H9 (cell line): ENCODE results near the gene MRPL44. TPM values are rescaled to one million over a fixed set of nuclear protein-coding genes. Genes with fewer than 3 reads are reported as not detected.

Experiments used
- DNase-seq: peaks from one replicate; pipeline ENCODE4 v3.0.0-alpha.2; 2017
- H2AFZ ChIP-seq: one replicate; pipeline ENCODE4 v1.6.1; 2013; ENCODE audit warnings: mild to moderate bottlenecking, low read length, control low read depth, moderate library complexity
- H2AK5ac ChIP-seq: 2 replicates; pipeline ENCODE4 v1.6.1; 2013; ENCODE audit warnings: low read length, control low read depth, mixed read lengths; ENCODE audit not compliant: insufficient read length
- H2BK120ac ChIP-seq: one replicate; pipeline ENCODE4 v1.6.1; 2013; ENCODE audit warnings: low read depth, mild to moderate bottlenecking, low read length, control low read depth, inconsistent platforms; ENCODE audit not compliant: poor library complexity, severe bottlenecking
- H2BK12ac ChIP-seq: 2 replicates; pipeline ENCODE4 v1.6.1; 2013; ENCODE audit warnings: low read length, control low read depth, mixed read lengths, low read depth; ENCODE audit not compliant: insufficient read length
- H2BK15ac ChIP-seq: 2 replicates; pipeline ENCODE4 v1.6.1; 2013; ENCODE audit warnings: low read depth, low read length, control low read depth
- H2BK20ac ChIP-seq: one replicate; pipeline ENCODE4 v1.6.1; 2013; ENCODE audit warnings: low read depth, mild to moderate bottlenecking, low read length, control low read depth, inconsistent platforms; ENCODE audit not compliant: poor library complexity, severe bottlenecking
- H2BK5ac ChIP-seq: 2 replicates; pipeline ENCODE4 v1.6.1; 2013; ENCODE audit warnings: low read length, control low read depth, mixed read lengths; ENCODE audit not compliant: insufficient read length
- H3K14ac ChIP-seq: 2 replicates; pipeline ENCODE4 v1.6.1; 2013; ENCODE audit warnings: low read length, control low read depth; ENCODE audit not compliant: insufficient read depth
- H3K18ac ChIP-seq: 2 replicates; pipeline ENCODE4 v1.6.1; 2013; ENCODE audit warnings: low read depth, mild to moderate bottlenecking, mixed read lengths, low read length, control low read depth; ENCODE audit not compliant: insufficient read length
- H3K23ac ChIP-seq: 2 replicates; pipeline ENCODE4 v1.6.1; 2013; ENCODE audit warnings: low read length, control low read depth, mixed read lengths, low read depth; ENCODE audit not compliant: insufficient read length
- H3K23me2 ChIP-seq: 2 replicates; pipeline ENCODE4 v1.6.1; 2013; ENCODE audit warnings: low read depth, mild to moderate bottlenecking, mixed read lengths, low read length, control low read depth; ENCODE audit not compliant: insufficient read length, poor library complexity, severe bottlenecking
- H3K27ac ChIP-seq: 2 replicates; pipeline ENCODE4 v1.5.1; 2013; ENCODE audit warnings: low read length, control low read depth, mixed read lengths, low read depth; ENCODE audit not compliant: insufficient read length
- H3K27me3 ChIP-seq: 2 replicates; pipeline ENCODE4 v1.6.1; 2013; ENCODE audit warnings: low read length, control low read depth, inconsistent platforms; ENCODE audit not compliant: insufficient read depth
- H3K4ac ChIP-seq: 2 replicates; pipeline ENCODE4 v1.6.1; 2013; ENCODE audit warnings: low read depth, mild to moderate bottlenecking, control low read depth, inconsistent platforms, low read length, moderate library complexity
- H3K4me1 ChIP-seq: 2 replicates; pipeline ENCODE4 v1.6.1; 2013; ENCODE audit warnings: low read length, control low read depth, inconsistent platforms; ENCODE audit not compliant: insufficient read depth
- H3K4me2 ChIP-seq: 2 replicates; pipeline ENCODE4 v1.6.1; 2013; ENCODE audit warnings: low read length, control low read depth, mixed read lengths; ENCODE audit not compliant: insufficient read length, insufficient read depth
- H3K56ac ChIP-seq: 2 replicates; pipeline ENCODE4 v1.6.1; 2013; ENCODE audit warnings: low read depth, mild to moderate bottlenecking, mixed read lengths, low read length, control low read depth; ENCODE audit not compliant: insufficient read length
- H3K79me1 ChIP-seq: 2 replicates; pipeline ENCODE4 v1.6.1; 2013; ENCODE audit warnings: low read depth, mild to moderate bottlenecking, moderate library complexity, low read length, control low read depth, inconsistent platforms; ENCODE audit not compliant: insufficient read depth, poor library complexity, severe bottlenecking
- H3K79me2 ChIP-seq: 2 replicates; pipeline ENCODE4 v1.6.1; 2013; ENCODE audit warnings: low read length, control low read depth, inconsistent platforms; ENCODE audit not compliant: insufficient read depth
- H3K9ac ChIP-seq: 2 replicates; pipeline ENCODE4 v1.6.1; 2013; ENCODE audit warnings: low read length, control low read depth, mixed read lengths; ENCODE audit not compliant: insufficient read length; ENCODE audit errors: extremely low read depth
- H3K9me3 ChIP-seq: one replicate; pipeline ENCODE4 v1.6.1; 2013; ENCODE audit warnings: low read depth, low read length, inconsistent platforms; ENCODE audit not compliant: control insufficient read depth
- H3T11ph ChIP-seq: one replicate; pipeline ENCODE4 v1.6.1; 2013; ENCODE audit warnings: mild to moderate bottlenecking, low read length, control low read depth, inconsistent platforms
- H4K20me1 ChIP-seq: one replicate; pipeline ENCODE4 v1.6.1; 2013; ENCODE audit not compliant: control insufficient read depth, insufficient read length, insufficient read depth
- H4K5ac ChIP-seq: 2 replicates; pipeline ENCODE4 v1.6.1; 2013; ENCODE audit warnings: low read depth, mild to moderate bottlenecking, mixed read lengths, low read length, control low read depth; ENCODE audit not compliant: insufficient read length
- H4K8ac ChIP-seq: replicated peaks from 2 replicates; pipeline ENCODE4 v1.6.1; 2013; ENCODE audit warnings: low read length, control low read depth, mixed read lengths, low read depth; ENCODE audit not compliant: insufficient read length
- H4K91ac ChIP-seq: 2 replicates; pipeline ENCODE4 v1.6.1; 2013; ENCODE audit warnings: low read depth, mild to moderate bottlenecking, moderate library complexity, mixed read lengths, low read length, control low read depth; ENCODE audit not compliant: insufficient read length
- H3K27ac Mint-ChIP-seq, 3 experiments: 2 replicates in 2 of 3; 3 replicates in 1 of 3; pipeline ENCODE4 v1.8.0; 2020 to 2021; ENCODE audit warnings: mixed read lengths in 3 of 3, mild to moderate bottlenecking in 1 of 3, moderate library complexity in 1 of 3
- H3K27me3 Mint-ChIP-seq: 2 replicates; pipeline ENCODE4 v1.8.0; 2021; ENCODE audit warnings: low read depth, mild to moderate bottlenecking, moderate library complexity, mixed read lengths
- H3K36me3 Mint-ChIP-seq, 3 experiments: 2 replicates in 2 of 3; 3 replicates in 1 of 3; pipeline ENCODE4 v1.8.0; 2020 to 2021; ENCODE audit warnings: low read depth in 3 of 3, mixed read lengths in 3 of 3; ENCODE audit not compliant: insufficient read depth in 1 of 3
- H3K4me1 Mint-ChIP-seq, 2 experiments: 2 replicates each; pipeline ENCODE4 v1.8.0; 2020; ENCODE audit warnings: mixed read lengths in 2 of 2
- H3K4me3 Mint-ChIP-seq, 2 experiments: 2 replicates in 1 of 2; 3 replicates in 1 of 2; pipeline ENCODE4 v1.8.0; 2020 to 2021; ENCODE audit warnings: mild to moderate bottlenecking in 2 of 2, mixed read lengths in 2 of 2, moderate library complexity in 1 of 2
- H3K9me3 Mint-ChIP-seq, 2 experiments: 2 replicates in 1 of 2; 3 replicates in 1 of 2; pipeline ENCODE4 v1.8.0; 2020; ENCODE audit warnings: mild to moderate bottlenecking in 2 of 2, mixed read lengths in 2 of 2, moderate library complexity in 1 of 2
- CTCF ChIP-seq: fragments of 200-600 bp; sonication (generic); conservative IDR thresholded peaks from 3 replicates; pipeline ENCODE4 v1.8.0; 2021; ENCODE audit warnings: antibody characterized with exemption, mild to moderate bottlenecking
- WGBS: extraction: QIAGEN DNeasy Blood & Tissue Kit; methylation state at CpG from one replicate; pipeline ENCODE4 v1.1.7; 2013; ENCODE audit warnings: missing lambda C conversion rate, low lambda C conversion rate, mixed read lengths; ENCODE audit not compliant: insufficient read length; ENCODE audit errors: extremely low coverage; 5-methylcytosine and 5-hydroxymethylcytosine counted together
- total RNA-seq: library from RNA; stranded (reverse); gene quantifications from 2 replicates; pipeline ENCODE4 v1.2.1, GENCODE V29; 2021

The MRPL44 gene
- total RNA-seq, 1 experiment from 2014 or later = 46.1 TPM

GRCh38 chr2:223969315-223969714 is 12.1 kb downstream of the MRPL44 start:
- Histone ChIP-seq H2BK15ac (no peak overlapping the region), H3K23ac (no peak overlapping the region), H3K9ac (no peak overlapping the region), H4K20me1 (no peaks in the 10 kb centered on the region), H2BK5ac (no peak overlapping the region), H3K56ac (no peak overlapping the region), H2AK5ac (no peak overlapping the region), H3T11ph (no peak overlapping the region), H3K9me3 (no peaks in the 10 kb centered on the region), H3K14ac (no peak overlapping the region), H3K18ac (no peak overlapping the region), H3K27me3 (no peaks in the 10 kb centered on the region), H4K8ac (no peak overlapping the region), H2BK12ac (no peak overlapping the region), H3K4me2 (no peak overlapping the region), H3K23me2 (no peaks in the 10 kb centered on the region), H3K4me1 (no peaks in the 10 kb centered on the region), H4K5ac (no peak overlapping the region), H3K27ac (no peak overlapping the region), H2BK20ac (no peak overlapping the region), H3K79me2 (no peaks in the 10 kb centered on the region), H3K79me1 (no peaks in the 10 kb centered on the region), H2BK120ac (no peak overlapping the region), H4K91ac (no peak overlapping the region), H3K4ac (no peak overlapping the region), H2AFZ (no peak overlapping the region)
- no CpG with 5 or more reads among the region's 3 CpGs for WGBS
- H3K9me3 Mint-ChIP-seq = no peaks in the 10 kb centered on the region
- H3K27me3 Mint-ChIP-seq = no peaks in the 10 kb centered on the region
- no peak for DNase-seq
- H3K27ac Mint-ChIP-seq = no peak overlapping the region
- no peak overlapping the region for H3K4me3 Mint-ChIP-seq
- peaks cover 4 to 12% of the 10 kb centered on the region in 2 experiments; a peak in 3 of 4 replicates for H3K4me1 Mint-ChIP-seq
- peaks cover 9 to 24% (median 14%) of the 10 kb centered on the region in 3 experiments; a peak in 6 of 7 replicates for H3K36me3 Mint-ChIP-seq
- no peak for TF ChIP-seq CTCF
